Stimulated activated CD4-positive, alpha-beta T cell treated with anti-CD3 and anti-CD28 coated beads, Interleukin-4, amount 100 ng/mL, for 48 hours (primary cell): Measurements from ENCODE around the gene SKIC8.
A peak's percentile ranks its signal among the peaks of the same experiment; 100 is the strongest.

Experiments
- DNase-seq, 2 donors: peaks; one replicate each; pipeline ENCODE4 v3.0.0-alpha.2; 2020; ENCODE audit warnings: low read depth in 2 of 2

The SKIC8 gene

DNA sequence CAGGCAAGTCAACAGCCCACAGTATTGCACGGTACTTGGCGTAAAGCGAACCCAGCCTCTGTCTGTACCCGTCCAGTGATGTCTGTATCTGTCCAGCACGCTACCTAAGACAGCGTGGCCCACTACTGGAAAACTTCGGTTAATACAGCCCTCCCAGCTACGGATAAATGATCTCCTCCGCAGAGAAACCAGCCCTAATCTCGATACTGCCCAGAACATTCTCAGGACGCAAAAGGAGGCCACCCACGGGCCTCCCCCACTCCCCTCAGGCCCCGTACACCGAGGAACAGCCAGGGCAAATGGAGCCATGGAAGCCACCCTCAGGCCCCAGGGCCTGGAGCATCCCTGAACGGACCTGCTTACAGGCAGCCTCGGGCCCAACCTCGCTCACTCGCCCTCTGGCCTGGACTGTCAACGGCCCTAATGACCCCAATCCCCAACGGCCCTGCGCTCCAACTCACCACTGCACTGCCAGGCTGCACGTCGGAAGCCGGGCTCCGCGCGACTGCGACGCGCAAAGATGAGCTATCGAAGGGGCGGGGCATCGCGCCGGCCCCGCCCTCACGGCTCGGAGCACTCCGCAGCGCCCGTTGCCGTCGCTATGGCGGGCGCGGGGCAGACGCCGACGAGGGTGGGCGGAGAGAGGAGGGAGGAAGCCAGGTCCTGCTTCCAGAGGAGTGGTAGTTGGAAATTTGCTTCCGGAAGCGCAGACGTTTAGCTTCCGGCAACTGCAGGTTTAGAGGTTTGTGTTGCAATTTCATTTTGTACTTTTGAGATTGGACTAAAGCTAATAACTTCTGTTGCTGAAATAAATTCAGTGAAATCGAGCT lies at the start of gene SKIC8:
Gene SKIC8, minus strand, starts transcription at position 509 of the 830 bp plus-strand sequence. CDS start 3,923 bp downstream, outside the sequence.
- DNase-seq, result peak; percentile 84 to 89

DNA sequence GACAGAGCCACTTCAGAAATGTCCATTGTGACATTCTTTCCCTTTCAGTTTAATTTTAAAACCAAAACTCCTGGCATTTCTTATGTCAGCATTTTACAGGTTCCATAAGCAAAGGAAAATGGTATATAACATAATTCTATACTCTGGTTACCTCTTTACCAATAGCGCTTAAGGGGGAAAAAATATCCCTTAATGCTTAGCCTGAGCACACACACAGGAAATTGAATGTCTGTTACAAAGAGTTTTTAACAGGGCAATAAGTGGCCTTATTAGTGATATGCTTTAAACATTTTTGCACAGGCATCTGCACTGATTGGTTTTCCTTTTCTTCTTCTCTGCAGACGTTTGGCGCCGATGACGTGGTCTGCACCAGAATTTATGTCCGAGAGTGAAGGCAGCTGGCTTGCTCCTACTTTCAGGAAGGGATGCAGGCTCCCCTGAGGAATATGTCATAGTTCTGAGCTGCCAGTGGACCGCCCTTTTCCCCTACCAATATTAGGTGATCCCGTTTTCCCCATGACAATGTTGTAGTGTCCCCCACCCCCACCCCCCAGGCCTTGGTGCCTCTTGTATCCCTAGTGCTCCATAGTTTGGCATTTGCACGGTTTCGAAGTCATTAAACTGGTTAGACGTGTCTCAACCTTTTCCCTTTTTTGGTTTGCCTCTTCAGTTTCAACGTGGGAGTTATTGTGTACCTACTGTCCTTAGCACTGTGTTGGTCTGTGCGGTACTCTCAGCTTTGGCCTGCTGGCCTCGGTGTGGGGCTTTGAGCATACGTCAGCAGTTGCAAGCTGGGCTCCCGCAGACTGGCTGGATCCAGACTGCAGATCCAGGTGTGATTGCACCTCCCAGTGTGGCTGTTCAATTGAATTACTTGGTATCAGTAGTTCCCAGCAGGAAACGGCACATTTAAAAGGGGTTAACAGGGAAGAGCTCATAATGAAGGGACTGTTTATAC lies 48.5 kb upstream of the SKIC8 start:
- DNase-seq, result no peak

DNA sequence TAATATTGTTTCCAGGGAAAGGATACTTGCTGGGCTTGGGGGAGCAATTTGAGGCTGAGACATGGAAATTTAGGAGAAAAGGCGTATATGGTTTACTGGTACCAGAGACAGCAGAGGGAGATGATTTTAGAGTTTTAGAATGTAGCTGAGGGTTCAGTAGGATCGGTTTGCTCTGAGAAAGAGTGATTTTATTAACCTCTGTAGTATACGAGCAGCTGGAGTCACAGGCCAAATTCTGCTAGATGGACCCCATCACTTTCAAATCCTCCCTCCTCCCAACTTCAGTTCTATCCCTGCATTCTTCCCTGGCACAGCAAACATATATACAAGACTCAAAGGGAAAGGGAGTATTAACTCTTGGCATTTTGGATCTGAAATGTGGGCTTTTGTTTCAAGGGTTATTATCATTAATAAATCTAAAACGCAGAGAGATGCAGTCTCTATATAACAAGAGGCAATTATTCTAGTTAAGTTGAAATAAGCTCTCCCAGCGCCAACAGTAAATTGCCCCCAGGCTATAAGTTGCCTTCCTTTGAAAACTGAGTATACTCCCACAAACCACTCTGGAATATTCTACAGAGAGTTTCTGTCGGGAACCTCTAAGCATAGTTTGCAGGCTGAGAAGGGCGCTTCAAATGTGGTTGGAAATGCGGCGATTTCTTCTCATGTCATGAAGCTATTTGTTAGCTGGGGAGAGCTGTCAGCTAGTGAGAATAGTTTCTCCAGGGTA lies 46.2 kb upstream of the SKIC8 start:
- DNase-seq, result no peak

DNA sequence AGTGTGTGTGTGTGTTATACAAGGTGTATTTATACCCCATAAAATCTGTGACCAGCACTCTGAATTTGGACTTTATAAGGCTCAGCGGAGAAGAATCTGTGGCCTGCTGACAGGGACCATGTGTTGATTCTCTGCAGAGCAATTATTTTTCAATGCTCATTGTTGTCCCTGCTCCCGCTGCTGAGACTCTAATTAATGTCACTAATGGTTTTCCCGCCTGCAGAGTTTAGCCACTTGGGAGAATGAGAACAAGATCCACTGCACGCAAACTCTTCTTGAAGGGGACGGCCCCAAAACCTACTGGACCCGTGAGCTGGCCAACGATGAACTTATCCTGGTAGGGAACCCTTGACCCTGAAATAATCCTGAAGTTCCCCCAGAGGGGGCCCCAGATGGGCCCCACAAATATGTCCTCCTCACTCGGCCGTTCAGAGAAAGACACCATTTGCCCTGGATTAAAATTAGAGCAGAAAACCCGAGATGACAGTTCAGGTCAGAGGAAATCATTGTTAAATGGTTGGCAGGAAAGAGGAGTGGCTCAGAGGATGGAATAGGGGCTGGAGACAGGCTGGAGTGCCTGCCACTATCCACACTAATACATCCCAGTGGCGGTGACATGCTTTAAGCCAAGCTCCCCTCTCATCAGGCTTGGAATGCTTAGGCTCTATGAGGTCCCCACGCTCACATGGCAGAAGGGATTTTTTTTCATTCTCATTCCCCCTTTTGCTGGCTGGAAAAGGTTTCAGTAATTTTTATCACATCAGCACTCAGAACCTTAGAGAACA lies 44.1 kb upstream of the SKIC8 start:
- DNase-seq, result no peak

DNA sequence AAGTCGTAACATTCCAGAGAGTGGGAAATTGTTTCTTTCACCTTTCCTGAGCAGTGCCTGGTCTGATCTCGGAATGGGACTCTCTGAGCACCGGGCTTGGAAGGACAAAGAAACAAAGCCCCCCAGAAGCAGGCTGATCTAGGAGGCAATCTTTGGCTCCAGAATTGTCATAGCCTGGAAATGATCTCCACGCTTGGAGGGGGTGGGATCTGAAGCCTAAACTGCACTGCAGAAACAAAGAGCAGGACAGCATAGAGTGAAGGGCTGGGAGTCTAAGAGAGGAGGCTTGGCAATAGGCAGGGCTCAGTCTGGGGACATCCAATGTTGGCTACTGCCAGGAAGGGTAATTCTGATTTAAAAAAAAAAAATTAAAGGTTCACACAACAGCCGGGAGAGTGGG lies 42.6 kb upstream of the SKIC8 start:
- no peak for DNase-seq

DNA sequence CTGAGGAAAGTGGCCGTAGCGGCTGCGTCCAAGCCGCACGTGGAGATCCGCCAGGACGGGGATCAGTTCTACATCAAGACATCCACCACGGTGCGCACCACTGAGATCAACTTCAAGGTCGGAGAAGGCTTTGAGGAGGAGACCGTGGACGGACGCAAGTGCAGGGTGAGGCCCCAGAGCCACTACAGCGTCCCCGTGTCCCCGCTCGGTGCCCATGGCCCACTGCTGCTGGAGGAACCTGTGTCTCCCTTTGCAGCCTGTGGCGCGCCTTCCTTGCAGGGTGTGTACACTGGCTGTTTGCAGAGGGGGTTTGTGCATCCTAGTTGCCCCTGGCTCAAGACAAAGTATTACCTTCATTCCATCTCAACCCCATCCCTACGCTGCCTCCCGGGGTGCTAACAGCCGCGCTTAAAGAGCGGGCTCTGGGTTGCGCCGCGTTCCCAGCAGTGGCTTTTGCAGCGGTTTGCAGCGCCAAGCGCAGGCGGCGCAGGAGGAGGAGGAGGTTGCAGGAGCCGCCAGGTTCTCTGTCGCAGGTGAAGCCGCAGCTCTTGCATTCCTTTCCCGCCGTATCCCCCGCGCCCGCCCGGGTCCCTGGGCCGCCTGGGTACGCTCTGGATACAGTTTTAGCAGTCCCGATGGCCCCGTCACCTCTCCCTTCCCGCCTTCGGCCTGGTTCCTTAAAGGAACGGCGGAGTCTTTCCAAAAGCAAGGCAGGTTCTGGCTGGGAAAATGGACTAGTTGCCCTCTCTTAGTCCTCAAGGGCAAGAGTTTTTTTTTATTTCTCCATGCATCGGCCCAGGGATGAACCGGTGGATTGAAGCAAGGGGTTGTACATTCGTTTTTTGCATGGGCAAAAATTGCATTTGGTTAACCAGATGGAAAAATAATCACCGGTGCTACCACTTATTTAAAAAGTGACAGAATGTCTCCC lies 41.9 kb upstream of the SKIC8 start:
- DNase-seq, result no peak

DNA sequence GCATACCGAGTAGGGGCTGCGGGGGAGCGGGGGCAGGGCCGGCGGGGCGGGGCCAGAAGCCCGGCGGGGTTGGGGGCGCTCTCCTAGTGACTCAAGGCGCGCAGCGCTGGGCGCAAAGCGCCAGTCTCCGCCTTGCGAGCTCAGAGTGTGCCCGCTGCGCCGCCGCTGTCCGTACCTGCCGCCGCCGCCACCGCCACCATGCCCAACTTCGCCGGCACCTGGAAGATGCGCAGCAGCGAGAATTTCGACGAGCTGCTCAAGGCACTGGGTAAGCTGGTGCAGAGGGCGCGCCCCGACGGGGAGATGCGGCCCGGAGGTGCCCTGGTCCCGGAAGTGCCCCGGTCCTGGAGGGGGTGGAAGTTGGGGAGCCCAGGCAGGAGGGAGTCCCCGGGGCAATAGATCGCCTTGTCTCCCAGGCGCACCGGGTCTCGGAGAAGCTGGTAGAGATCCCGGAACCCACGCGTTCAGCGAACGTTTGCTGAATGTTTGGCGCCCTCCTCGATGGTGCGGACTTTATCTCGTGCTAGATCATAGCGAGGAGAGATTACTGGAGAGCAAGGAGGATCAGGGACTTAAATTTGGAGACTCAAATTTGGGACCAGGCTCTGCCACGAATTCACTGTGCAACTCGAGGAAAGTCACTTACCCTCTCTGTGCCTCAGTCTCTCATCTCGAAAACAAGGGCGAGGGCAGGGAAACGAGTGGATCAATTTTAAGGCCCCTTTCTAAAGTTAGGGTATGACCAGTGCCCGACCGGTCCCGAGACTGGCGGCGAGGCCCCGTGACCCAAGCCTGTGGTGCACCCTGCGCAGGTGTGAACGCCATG lies 41.0 kb upstream of the SKIC8 start, which contains the start of gene CRABP1:
Gene CRABP1, plus strand, starts transcription at position 123 of the 826 bp plus-strand sequence. Its CDS starts 76 bp downstream, at position 199.
- DNase-seq, result no peak

DNA sequence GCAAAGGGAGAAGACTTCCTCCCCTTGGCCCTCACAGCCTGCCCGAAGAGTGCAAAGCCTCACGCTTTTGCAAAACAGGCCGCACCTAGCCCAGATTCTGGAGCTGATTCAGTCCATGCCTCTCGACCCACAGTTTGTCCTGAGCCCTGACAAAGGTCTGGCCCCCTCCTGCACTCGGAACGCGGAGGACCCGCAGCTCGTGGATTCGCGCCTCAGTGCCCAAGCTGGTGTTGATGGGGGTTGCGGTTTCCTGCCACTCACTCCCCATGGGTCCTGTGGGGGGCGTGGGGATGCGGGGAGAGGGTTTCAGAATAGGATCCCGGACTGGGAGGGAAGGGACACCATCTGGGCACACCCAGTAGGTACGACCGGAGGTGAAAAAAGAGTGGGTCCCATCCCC lies 40.1 kb upstream of the SKIC8 start:
- DNase-seq, result no peak

DNA sequence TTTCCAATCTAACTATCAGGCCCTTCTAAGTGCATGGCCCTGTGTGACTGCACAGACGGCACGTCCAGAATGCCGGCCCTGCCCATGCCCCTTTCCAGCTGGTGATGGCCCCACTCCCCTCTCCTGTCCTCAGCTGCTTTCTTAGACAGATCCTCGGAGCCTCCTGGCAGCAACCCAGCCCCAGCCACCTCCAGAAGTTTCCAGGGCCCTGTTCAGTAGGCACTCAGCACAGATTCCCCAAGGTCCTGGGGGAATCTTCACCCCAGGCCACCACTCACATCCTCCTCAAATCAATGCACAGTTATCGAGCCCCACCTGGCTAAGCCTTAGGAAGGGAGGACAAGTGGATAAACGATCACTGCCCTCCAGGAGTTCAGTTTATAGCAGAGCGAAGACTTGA lies 39.4 kb upstream of the SKIC8 start:
- DNase-seq, result no peak

DNA sequence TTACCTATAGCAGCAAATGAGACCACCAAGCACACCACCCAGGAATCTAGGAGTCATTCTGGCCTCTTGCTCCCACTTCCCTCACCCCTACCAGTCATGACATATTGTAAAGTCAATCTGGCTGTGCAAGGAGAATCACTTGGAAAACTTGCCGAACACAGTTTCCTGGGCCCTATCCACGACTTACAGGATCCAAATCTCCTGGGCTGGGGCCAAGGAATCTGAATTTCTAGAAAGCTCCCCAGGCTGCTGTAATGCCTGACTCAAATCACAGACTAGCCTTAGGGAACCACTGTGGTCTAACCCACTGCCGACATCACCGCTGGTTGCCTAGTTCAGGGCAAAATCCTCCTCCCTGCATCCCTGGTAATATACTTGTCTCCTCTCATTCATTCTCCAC lies 36.6 kb upstream of the SKIC8 start:
- no peak for DNase-seq

DNA sequence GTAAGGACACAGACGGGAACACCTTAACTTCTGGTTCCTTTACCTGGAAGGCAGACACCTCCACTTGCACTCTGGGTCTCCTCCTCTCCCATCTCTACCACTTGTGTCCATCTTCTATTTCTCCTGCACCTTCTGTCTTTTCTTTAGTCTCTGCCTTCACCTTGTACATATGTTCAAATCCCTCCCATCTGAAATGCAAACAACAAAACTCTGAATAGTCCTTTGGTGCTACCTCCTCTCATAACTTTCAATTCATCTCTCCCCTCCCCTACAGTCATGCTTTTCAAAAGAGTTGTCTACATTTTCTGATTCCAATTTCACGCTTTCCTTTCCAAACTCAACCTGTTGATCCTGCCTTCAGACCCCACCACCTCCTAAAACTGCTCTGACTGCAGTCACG lies 35.4 kb upstream of the SKIC8 start:
- DNase-seq, result no peak

DNA sequence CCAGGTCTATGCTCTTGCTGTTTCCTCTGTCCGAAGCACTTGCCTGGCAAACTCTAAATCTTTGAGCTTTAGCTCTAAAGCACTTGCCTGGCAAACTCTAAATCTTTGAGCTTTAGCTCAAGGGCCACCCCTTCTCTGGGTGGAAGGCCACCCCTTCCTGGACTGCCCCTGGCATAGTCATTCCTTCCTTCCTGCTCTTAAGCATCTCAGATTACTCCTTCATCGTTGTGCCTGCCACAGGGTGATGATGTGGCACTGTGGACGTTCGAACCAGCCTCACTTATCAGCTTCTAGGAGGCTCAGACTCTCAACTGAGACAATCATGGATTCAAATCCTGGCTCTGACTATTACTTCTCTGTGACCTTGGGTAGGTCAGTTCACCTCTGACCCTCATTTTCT lies 30.2 kb upstream of the SKIC8 start:
- no peak for DNase-seq

DNA sequence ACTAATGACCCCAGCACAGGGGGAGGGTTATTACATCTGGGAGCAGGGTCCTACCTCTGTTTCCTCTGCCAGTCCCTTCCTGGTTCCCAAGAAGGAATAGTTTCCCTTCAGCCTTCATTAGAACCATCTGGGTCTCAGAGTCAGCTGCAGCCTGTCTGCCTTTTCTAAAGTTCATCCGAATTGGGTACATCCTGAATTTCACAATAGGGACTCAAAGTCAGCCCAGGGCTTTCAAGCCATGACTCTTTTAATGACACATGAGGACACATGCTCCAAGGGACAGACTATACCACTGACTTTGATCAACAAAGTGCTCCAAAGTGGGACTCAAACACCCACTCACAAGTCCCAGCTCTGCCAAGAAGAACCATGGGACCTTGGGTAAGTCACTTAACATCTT lies 28.1 kb upstream of the SKIC8 start:
- DNase-seq, result no peak

DNA sequence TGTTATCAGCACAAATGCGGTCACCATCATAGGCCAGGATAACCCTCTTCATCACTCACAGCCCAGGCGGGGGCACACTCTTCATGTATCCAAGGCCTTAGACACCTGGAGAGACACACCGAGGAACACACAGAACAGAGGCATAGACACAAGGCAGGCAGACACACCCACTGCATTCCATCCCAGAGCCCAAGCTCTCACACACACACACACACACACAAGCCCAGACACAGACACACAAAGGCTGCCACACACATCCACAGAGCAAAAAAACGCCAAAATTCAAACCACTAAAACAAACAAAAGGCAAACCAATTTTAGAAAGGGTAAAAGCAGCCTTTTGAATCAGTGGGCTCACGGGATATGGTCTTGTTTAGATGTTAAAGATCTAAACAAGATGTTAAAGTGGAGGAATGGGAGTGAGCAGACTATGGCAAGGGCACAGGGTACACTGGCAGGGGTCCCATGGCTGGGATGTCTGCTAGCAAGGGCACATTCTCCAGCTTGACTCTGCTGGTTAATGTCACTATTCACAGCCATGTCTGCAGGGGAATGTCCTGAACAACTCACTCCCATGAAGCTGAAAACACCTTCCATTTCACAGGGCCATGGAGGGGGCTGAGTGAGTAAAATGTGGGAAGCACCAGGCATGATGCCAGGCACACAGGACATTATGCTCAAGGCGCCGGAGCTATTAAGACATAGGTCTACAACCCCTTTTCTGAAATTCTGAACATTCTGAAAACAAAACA lies 25.9 kb upstream of the SKIC8 start:
- DNase-seq, result no peak

DNA sequence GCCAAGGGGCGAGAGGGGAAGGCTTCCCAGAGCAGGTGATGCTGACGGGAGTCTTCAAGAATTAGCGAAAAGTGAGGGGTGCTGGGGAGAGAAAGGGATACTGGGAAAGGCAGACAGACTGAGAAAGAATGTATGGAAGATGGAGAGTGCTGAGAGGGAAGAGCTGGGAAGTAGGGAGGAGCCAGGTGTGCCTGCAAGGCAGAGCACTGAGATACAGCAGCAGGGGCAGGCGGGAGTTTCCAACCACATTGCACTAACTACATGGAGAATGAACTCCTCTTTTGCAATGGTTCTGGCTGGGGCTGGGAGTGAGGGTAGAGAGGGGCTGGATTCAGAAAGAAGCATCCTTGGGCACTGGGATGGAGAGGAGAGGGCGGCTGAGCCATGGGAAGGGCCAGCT lies 24.7 kb upstream of the SKIC8 start:
- DNase-seq, result no peak

DNA sequence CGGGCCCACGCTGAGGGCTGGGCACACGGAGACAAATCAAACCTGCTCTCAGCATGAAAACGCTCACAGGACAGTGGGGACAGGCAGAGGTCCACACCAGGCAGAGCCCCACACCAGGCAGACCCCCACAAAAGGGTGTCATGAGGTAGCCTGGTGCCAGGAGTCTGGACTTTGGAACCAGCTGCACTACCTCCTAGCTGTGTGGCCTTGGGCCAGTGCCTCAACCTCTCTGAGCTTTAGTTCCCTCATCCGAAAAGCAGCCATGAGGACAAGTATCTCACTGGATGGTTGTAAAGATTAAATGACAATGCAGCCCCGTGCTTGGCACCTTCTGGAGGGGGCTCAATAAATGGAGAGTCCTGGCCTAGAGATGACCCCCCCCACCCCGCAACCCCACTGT lies 24.3 kb upstream of the SKIC8 start:
- no peak for DNase-seq

DNA sequence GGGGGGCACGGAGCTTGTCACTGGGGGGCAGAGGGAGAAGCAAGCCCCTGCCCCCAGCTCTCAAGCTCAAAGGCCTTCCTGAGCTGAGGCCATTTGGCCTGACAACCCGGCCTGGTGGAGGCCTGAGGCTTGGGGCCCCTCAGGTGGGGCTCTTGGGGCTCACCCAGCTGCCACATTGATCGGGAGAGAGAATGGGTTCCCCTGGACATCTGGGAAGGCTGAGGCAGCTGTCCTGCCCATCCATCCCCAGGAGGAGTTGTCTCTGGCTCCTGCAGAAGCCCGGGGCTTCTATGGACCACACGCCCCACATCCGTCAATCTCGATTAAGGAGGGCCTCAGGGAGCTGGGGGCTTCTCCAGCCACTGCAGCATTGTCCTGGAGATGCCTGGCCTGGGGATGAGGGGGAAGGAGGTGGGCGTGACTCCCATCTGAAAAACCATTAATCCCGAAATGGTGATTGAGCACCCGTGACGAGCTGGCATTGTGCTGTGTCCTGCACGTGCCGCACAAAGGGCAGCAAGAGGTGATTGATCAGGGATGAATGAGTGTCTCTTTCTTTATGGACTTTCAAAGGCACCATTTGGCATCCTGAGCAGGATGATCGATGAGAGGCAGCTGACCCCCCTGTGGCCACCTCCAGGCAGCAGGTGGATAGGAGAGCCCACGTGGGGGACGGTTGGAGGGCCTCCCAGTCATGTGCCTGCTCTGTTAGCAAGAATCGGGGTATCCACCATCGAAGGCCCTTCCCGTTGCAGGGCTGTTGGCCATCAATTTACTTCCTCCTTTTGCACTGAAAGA lies 23.5 kb upstream of the SKIC8 start:
- no peak for DNase-seq

DNA sequence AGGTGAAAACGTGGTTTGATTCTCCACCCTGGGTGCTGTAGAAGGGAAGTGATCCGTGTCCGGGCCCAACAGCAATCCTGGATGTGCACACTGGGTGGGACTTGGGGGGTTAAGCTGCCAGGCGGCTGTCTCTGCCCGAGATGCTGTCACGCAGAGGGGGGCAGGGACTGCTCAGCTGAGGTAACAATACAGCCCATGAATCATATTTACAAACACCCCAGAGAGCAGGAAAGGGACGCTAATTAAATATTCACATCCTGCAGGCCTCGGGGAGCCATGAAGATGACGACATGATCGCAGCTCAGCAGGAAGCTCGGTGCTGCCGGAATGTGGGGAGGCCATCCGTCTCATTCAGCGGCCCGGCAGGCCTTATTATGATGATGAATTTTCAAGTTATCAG lies 22.8 kb upstream of the SKIC8 start:
- no peak for DNase-seq
